Measurements from ENCODE around the gene HELZ2.
"Not testable (repeated sequence)": the region's sequence is repeated elsewhere in the genome, so short reads cannot be mapped to it uniquely, and the experiment has no call there.

Gene HELZ2, protein sequence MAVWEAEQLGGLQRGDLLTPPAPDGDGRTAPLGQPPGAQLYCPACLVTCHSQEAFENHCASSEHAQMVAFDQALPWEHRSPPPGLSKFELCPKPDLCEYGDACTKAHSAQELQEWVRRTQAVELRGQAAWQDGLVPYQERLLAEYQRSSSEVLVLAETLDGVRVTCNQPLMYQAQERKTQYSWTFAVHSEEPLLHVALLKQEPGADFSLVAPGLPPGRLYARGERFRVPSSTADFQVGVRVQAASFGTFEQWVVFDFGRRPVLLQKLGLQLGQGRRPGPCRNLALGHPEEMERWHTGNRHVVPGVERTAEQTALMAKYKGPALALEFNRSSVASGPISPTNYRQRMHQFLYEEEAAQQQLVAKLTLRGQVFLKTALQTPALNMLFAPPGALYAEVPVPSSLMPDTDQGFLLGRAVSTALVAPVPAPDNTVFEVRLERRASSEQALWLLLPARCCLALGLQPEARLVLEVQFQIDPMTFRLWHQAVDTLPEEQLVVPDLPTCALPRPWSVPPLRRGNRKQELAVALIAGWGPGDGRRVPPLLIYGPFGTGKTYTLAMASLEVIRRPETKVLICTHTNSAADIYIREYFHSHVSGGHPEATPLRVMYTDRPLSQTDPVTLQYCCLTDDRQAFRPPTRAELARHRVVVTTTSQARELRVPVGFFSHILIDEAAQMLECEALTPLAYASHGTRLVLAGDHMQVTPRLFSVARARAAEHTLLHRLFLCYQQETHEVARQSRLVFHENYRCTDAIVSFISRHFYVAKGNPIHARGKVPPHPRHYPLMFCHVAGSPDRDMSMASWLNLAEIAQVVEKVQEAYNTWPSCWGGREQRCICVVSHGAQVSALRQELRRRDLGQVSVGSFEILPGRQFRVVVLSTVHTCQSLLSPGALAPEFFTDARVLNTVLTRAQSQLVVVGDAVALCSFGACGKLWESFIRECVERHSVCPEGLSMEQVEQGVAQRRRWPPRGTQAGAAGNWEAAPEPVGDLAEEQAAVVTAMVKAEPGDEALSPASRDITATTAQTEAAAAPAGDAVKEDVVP (N-terminal part only)

DNA sequence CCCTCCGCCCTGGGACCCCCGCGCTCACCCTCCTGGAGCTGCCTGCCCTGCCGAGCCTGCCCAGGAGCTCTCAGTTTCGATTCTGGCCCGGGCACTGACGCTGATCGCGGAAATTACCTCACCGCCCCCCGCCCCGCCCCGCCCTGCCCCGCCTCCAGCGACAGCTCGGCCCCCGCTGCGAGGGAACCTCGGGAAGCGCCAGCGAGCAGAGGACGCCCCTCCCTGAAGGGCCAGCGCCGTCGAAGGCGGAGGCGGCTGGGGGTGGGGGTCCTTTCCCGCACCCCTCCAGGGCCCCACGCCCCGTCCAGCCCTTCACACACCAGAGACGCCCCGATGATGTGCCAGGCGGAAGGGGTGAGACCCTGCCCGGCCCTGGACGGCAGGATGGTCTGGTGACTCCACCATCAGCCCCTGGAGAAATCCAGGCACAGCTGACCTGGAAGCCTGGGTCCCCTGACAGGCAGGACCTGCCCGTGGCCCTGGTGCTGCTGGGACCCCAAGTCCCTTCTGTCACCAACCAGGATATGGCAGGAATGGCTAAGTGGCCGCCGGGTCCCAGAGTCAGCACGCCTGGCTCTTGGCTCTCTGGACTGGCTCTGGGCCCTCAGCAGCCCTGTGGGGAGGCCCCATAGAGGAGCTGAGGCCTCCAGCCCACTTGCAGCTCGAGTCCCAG, at the start of gene HELZ2:
Gene HELZ2, minus strand, starts transcription at position 84 of the 673 bp plus-strand sequence. CDS start 1,854 bp downstream, outside the sequence.
- peak; percentile 36 for DNase-seq

DNA sequence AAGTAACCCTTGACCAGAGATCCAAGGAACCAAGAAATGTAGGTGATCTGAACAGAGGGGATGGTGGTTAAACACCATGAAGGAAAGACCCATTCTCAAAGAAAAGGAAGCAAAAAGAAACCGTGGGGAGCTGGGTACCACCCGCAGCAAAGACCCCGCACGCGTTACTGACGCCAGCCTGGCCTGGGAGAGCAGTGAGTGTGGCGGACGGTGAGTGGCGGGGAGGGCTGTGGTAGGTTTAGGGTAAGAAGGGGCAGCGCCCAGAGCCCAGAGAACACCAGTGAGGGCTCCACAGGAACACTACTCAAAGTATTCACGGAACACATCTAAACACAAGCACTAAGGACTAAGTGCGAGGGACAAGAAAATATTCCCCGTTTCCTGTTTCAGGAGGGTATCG, 48.7 kb upstream of the HELZ2 start:
- no peak for DNase-seq

DNA sequence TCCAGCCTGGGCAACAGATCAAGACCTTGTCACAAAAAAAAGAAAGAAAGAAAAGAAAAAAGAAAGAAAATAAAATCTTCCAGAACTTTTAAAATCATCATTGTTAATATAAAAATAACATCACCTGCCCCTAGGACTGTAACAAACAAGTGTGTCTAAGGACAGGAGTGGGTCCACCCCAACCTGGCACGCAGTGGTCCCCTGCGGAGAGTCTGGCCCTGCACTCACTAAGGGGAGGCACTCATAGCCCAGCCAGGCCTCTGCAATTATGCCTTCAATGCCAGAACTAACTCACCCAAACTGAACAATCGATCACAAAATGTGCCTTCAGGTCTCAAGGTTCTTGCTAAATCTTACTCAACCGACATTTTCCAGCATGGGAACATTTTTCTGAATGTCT, 48.1 kb upstream of the HELZ2 start:
- no peak for DNase-seq

DNA sequence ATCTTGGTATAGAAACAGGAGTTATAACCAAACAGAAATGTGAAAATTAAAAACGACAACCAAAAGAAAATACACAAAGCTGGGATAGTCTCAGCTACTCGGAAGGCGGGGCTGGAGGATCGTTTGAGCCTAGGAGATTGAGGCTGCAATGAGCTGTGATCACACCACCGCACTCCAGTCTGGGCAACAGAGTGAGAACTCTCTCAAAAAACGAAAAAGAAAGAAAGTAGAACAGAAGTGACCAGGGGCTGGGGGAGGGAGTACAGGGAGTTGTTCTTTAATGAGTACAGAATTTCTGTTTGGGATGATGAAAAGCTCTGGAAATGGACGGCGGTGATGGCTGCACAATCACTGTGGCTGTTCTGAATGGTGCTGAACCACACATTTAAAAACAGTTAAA, 47.0 kb upstream of the HELZ2 start:
- no peak for DNase-seq

DNA sequence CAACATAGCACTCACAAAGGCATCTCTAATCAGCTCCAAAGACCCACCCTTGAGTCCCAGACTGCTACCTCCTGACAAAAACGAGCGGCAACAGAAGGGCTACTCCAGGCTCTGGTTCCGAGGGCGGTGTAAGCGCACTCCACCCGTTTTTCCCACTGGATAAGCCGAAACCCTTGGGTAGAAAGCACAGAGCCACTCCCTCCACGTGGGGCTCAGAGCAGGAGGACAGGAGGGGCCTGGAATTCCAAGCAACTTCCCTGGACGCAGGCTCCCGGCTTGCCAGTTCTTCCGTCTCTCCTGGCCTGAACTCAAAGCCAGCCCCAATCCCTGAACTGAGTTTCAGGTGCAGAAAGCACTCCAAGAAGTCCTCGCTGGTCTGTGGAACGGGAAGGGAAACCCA, 45.5 kb upstream of the HELZ2 start:
- DNase-seq: no peak

DNA sequence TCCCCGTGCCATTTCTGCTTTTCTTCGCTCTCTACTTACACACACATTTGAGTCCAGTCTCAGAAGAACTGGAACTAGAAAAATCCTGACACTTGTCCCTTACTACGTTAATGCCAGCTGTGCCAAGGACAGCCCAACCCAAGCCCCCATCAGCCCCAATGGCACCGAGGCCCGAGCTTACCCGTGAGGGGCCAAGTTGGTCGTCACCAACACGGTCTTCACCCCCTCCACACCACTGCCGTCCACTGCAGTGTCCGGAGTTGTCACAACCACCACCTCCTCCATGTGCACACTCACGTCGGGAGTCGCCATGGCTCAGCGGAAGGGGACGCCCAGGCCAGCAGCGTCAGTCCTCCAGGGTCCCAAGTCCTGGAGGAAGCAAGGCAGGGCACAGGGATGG, 45.0 kb upstream of the HELZ2 start:
- DNase-seq: no peak

DNA sequence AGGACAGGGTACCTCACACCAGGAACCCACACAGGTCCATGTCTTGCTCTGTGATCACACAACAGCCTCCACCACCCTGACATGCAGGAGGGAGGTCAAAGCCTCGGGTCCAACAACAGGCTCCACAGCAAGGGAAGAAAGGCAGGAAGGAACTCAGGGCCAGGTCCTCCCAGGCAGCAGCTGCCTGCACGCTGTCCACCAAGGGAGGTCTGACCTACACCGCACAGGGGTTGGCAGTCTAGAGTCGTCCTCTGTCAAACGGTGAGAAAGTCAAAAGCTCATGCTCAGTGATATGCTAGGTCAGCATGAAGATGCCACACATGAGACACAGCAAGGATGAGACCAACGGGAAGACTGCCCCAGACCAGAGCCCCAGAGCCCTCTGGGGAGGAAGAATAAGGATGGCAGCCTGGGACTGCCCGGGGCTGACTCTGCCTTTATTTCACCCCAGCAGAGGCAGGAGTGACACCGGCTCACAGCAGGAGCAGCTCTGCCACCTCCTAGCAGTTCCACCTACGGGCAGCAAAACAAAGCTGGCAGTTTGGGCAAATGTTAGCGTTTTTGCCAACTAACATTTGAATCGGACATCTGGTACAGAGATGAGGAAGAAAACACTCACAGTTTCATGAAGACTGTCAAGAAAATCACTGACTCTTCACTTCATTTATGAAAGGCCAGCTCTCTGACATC, 44.4 kb upstream of the HELZ2 start:
- DNase-seq: no peak

DNA sequence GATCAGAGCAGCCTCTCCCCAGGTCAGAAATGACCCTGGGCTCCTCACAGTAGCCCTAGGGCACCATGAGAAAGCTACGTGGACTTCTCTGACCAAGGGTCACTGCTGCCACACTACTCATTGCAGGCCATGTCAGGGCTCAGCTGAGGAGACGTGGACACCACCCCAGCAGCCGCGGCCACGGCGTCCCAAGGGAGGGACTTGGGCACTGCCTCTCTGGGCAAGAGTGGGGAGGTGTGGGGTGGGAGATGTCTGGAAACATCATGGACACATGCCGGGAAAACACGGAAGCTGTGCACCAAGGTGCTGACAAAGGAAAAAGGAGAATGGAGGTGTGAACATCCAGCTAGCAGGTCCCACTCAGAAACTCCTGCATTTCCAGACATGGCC, 43.8 kb upstream of the HELZ2 start:
- no peak for DNase-seq

DNA sequence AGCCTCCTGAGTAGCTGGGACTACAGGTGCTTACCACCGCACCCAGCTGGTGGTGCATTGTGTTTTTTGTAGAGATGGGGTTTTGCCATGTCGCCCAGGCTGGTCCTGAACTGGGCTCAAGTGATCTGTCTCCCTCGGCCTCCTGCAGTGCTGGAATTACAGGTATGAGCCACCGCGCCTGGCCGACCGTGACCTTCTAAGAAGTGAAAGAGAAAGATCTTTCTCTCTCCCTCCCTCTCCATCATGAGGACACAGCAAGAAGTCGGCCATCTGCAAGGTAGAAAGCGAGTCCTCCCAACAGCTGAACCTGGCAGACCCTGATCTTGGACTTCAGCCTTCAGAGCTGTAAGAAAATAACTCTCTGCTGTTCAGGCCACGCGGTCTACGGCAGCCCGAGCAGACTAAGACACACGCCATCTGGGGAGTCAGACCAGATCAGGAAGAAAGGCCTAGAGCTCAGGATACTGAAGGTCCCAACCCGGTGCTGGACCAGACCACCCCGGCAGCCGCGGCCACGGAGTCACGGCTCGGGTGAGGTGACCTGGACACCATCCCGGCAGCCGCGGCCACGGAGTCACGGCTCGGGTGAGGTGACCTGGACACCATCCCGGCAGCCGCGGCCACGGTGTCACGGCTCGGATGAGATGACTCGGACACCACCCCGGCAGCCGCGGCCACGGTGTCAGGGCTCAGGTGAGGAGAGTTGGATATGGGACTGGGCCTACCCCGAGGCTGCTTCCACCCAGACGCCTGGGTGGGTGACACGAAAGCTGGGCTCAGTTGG, 43.2 kb upstream of the HELZ2 start:
- DNase-seq: no peak

DNA sequence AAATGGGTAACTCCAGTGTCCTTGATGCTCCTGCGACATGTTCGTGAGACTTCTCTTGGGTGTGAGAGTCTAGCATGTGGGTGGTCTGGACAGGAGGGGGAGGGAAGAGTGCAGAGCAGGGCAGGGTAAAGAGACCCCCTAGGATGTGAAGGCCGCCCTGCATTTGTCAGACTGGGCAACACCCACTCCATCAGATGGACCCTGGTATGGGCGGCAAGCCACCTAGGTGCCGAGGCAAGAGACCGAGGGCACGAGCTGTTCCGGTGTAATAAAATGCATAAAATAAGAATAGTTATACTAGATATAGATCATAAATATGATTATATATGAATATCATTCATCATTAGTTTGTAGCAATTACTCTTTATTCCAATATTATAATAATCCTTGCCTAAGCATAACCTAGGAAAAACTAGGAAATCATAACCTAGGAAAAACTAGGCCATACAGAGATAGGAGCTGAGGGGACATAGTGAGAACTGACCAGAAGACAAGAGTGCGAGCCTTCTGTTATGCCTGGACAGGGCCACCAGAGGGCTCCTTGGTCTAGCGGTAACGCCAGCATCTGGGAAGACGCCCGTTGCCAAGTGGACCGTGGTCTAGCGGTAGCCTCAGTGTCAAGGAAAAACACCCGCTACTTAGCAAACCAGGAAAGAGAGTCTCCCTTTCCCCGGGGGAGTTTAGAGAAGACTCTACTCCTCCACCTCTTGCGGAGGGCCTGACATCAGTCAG, 40.0 kb upstream of the HELZ2 start:
- not testable (repeated sequence) for DNase-seq

DNA sequence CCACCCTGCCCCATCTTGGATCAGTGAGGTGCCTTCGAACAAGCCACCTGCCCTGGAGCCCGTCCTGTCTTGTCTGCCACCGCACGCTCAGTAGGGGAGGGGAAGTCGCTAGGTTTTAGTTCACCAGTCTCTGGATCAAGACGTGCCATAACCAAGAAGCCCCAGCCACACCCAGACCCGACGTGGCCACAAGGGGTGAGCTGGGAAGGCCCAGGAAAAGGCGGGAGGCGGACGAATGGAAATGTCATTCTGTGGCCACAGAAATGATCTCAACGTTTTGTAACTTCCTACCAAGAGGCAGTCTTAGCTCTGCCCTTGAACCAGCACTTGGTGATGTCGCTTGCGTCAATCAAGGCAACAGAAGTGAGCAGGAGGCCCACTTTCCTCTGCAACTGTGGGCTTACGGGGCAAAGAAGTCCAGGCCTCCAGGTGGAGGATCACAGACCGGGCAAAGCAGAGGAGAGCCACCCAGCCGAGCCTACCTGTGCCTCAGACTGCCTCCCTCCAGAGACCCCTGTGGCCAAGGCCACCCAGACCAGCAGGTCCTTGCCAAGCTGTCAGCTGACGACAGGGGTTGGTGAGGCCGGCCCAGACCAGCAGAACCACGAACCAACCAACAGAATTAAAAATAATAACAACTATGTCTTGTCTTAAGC, 38.4 kb upstream of the HELZ2 start:
- no peak for DNase-seq

DNA sequence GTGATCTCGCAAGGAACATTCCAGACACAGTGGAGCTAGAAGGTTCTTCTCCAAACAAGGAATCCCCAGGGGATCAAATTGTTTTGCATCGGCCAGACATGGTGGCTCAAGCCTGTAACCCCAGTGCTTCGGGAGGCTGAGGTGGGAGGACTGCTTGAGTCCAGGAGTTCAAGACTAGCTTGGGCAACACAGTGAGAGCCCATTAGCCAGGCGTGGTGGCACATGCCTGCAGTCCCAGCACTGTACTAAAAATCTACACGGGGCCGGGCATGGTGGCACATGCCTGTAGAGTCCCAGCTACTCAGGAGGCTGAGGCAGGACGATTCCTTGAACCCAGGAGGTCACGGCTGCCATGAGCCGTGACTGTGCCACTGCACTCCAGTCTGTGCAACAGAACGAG, 37.6 kb upstream of the HELZ2 start:
- no peak for DNase-seq

DNA sequence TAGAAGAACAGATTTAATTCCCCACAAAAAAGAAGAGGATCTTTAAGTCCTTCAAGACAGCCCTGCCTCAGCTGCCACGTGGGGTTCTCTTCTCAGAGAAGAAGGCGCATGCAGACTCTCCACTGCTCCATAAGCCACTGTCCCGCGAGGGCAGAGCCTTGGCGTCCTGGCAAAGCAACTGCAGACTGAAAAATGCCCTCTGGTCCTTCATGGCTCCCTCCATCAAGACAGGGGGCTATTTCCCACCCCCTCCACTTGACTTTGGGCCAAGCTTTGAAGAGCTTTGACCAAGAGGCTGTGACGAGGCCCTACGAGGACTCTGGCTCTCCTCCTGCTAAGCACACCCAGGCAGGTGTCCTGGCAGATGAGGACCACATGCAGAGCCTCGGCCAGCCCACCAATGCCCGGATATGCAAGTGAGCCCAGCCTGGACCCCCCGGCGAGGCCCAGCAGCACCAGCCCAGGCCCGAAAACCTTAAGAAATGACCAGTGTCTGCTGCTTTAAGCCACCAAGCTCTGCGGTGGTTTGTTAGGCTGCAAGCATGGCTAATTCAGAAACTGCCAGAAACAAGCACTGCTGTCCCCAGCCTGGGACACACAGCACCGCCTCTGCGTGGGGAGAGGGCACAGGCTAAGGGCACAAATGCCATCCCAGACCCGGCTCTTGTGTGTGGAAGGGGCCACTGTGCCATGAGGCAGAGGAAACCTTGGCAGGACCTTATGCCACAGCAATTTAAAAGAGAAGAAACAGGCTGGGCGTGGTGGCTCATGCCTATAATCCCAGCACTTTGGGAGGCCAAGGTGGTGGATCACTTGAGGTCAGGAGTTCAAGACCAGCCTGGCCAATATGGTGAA, 36.8 kb upstream of the HELZ2 start:
- DNase-seq: no peak

DNA sequence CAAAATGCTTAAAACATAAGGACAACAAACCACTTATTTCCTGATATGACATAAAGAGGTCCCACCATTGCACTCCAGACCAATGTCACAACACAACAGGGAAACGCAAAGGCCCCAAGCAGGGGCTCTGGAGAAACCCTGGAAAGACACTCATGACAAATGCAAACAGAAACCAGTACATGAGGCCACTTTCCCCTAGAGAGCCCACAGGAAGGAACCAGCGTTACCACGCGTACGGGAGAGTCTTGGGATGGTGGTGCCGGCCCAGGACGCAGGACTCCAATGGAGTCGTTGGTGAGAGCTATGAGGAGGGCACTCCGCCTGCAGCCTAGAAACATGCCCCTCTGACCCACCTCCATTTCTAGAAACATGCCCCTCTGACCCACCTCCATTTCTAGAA, 32.6 kb upstream of the HELZ2 start:
- DNase-seq: no peak

DNA sequence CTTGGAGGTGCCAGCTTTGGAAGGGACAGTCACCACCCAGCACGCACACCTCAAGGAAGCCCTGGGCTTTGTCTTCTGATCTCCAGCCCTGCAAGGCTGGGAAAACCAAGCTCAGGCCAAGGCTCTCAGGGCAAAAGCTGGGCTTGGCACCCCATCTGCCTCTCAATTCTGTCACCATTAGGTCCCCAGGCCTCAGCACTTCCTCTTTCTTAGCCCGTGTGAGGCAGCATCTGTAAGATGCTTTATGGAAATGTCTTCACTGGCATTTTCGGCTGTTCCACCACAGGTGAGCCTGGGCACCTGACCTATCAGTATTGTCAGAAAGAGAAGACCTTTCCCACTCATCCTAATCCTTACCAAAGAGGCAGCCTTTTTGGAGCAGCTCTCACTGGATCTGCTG, 28.3 kb upstream of the HELZ2 start:
- no peak for DNase-seq

DNA sequence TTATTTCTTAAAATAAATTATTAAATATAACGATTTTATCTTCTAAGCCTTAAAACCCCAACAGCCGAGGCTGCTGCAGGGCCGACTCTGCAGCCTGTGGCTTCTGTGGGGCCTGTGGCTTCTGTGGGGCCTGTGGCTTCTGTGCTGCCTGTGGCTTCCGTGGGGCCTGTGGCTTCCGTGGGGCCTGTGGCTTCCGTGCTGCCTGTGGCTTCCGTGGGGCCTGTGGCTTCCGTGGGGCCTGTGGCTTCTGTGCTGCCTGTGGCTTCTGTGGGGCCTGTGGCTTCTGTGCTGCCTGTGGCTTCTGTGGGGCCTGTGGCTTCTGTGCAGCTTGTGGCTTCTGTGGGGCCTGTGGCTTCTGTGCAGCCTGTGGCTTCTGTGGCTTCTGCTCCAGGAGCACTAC, 27.6 kb upstream of the HELZ2 start:
- not testable (repeated sequence) for DNase-seq

DNA sequence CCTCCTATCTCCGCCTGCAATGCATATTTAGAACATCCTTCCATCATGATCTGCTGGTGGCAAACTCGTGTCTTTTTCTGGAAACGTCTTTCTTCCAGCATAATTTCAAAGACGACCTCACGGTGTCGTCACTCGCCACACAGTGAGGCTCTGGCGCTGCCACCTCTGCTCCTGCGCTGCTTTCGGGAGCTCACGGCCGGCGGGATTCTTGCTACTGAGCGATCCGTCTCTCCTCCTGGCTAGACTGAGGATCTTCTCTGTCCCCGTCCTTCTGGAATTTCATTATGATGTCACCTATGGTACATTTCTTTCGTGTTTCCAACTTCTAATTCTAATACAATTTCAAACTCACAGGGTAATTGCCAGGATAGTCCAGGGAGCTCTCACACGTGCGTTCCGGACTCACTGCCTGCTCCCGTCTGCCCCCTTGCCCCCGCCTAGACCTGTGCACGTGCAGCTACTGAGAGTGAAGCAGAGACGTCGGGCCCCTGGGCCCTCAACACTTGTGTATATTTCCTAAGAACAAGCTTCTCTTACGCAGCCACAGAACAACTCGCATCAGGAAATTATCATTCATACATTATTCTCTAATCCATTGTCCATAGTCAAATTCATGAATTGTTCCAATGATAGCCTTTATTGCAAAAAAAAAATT, 25.5 kb upstream of the HELZ2 start:
- no peak for DNase-seq

DNA sequence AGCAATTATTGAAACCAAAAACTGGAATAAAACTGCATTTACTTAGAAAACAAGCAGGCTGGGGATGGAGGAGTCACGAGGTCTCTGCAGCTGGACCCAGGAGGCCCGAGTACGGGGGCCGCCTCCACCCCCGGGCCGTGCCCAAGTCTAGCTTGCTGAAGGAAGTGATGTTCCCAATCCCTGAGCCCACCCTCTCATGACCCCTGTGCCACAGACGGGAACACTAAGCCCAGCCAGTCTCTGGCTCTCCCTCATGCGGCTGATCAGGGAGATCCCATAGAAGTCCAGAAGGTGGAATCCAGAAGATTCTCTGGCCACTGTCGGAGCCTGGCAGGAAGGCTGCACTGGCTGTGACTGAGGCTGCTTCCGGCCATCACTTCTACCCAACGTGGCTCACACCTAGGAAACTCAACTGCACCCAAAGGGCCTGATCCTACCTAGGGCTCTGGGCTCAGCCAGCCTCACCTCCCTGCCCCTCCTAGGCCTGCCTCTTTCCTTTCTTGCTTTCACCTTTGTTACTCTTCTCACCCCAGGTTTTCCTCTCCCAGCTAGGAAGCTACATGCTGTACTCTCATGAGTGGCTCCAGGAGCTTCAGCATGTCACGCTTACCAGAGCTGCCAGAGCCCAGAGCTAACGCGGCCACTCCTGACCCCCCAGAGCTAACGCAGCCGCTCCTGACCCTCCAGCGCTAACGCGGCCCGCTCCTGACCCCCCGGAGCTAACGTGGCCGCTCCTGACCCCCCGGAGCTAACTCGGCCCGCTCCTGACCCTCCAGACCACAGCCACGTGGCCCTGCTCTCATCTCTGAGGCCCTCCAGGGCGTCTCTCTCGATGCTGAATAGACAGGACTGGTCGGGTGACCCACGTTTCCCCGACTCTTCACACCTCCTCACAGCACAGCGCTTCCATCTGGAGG, 24.7 kb upstream of the HELZ2 start:
- DNase-seq: no peak
